K562 (cell line): ENCODE measurements around the gene CELA3B. TPM values are rescaled to one million over a fixed set of nuclear protein-coding genes. Genes with fewer than 3 reads are reported as not detected.
A peak's percentile ranks its signal among the peaks of the same experiment; 100 is the strongest.

Source experiments
- CEBPG ChIP-seq, 3 experiments: fragments of 200-800 bp in 1 of 3; sonication (Bioruptor generic) in 1 of 3; sonication (generic) in 1 of 3; formaldehyde crosslinking in 1 of 3; IDR thresholded peaks in 2 of 3; conservative IDR thresholded peaks in 1 of 3; 2 replicates each; pipeline versions ENCODE4 v1.6.1 to v1.8.0; 2016 to 2022; ENCODE audit warnings: missing compliant biosample characterization in 2 of 3, missing genetic modification characterization in 2 of 3, mild to moderate bottlenecking in 1 of 3, missing genetic modification reagents in 1 of 3
- CXXC5 ChIP-seq: fragments of 250-450 bp; sonication (Bioruptor Pico); IDR thresholded peaks from 2 replicates; pipeline ENCODE4 v1.8.0; 2022; ENCODE audit warnings: inconsistent platforms, mild to moderate bottlenecking, moderate library complexity
- GATAD2A ChIP-seq: fragments of 450-650 bp; IDR thresholded peaks from 2 replicates; pipeline ENCODE4 v1.6.1; 2017
- HLTF ChIP-seq: fragments of 450-650 bp; IDR thresholded peaks from 2 replicates; pipeline ENCODE4 v1.6.1; 2016
- KAT2B ChIP-seq: IDR thresholded peaks from one replicate; pipeline ENCODE4 v1.6.1; 2012; ENCODE audit warnings: low read depth, mild to moderate bottlenecking, control low read depth, inconsistent platforms, low read length, moderate library complexity
- KLF10 ChIP-seq: fragments of 250-450 bp; sonication (Bioruptor Pico); IDR thresholded peaks from 2 replicates; pipeline ENCODE4 v1.6.1; 2021; ENCODE audit warnings: matching md5 sums
- MCM7 ChIP-seq, 2 experiments: fragments of 450-650 bp; IDR thresholded peaks; 2 replicates each; pipeline ENCODE4 v1.6.1; 2016 to 2018
- NCOR1 ChIP-seq: fragments of 450-650 bp; IDR thresholded peaks from 2 replicates; pipeline ENCODE4 v1.6.1; 2016; ENCODE audit warnings: mild to moderate bottlenecking, moderate library complexity
- NR3C1 ChIP-seq: sonication (generic); formaldehyde crosslinking; IDR thresholded peaks from 2 replicates; pipeline ENCODE4 v1.8.1; 2022; ENCODE audit warnings: missing genetic modification reagents
- PHF21A ChIP-seq: fragments of 450-650 bp; IDR thresholded peaks from 2 replicates; pipeline ENCODE4 v1.6.1; 2017; ENCODE audit warnings: low read depth, borderline replicate concordance
- PPARD ChIP-seq: fragments of 250-450 bp; sonication (Bioruptor Pico); IDR thresholded peaks from 2 replicates; pipeline ENCODE4 v1.8.0; 2022; ENCODE audit warnings: inconsistent platforms, mild to moderate bottlenecking, moderate library complexity
- RFX7 ChIP-seq: fragments of 250-450 bp; sonication (Bioruptor Pico); IDR thresholded peaks from 2 replicates; pipeline ENCODE4 v1.5.1; 2021; ENCODE audit warnings: mild to moderate bottlenecking
- SREBF1 ChIP-seq: fragments of 150-350 bp; IDR thresholded peaks from 2 replicates; pipeline ENCODE4 v1.6.1; 2014; ENCODE audit warnings: antibody characterized with exemption, low read depth, low read length, borderline replicate concordance
- YY1 ChIP-seq, 3 experiments: IDR thresholded peaks; 2 replicates each; pipeline ENCODE4 v1.6.1; 2011; ENCODE audit warnings: low read length in 2 of 3, mild to moderate bottlenecking in 2 of 3, moderate library complexity in 2 of 3, borderline replicate concordance in 1 of 3, control low read depth in 1 of 3, low read depth in 1 of 3; ENCODE audit not compliant: insufficient read depth in 3 of 3, insufficient replicate concordance in 2 of 3, control insufficient read depth in 1 of 3, insufficient read length in 1 of 3; ENCODE audit errors: extremely low read depth in 1 of 3
- ZBTB17 ChIP-seq: fragments of 450-650 bp; formaldehyde crosslinking; IDR thresholded peaks from 2 replicates; pipeline ENCODE4 v1.4.0; 2020; ENCODE audit warnings: mild to moderate bottlenecking
- ZKSCAN8 ChIP-seq: fragments of 200-800 bp; sonication (Bioruptor generic); IDR thresholded peaks from 2 replicates; pipeline ENCODE4 v1.6.1; 2016; ENCODE audit warnings: missing genetic modification characterization, missing compliant biosample characterization
- ZNF239 ChIP-seq: fragments of 250-450 bp; sonication (Bioruptor Pico); IDR thresholded peaks from 2 replicates; pipeline ENCODE4 v1.4.0; 2020; ENCODE audit warnings: mild to moderate bottlenecking
- ZNF354B ChIP-seq: fragments of 250-450 bp; sonication (Bioruptor Pico); IDR thresholded peaks from 2 replicates; pipeline ENCODE4 v1.4.0; 2020
- ZNF717 ChIP-seq: fragments of 250-450 bp; sonication (Bioruptor Pico); IDR thresholded peaks from 2 replicates; pipeline ENCODE4 v1.5.0; 2021
- polyA plus RNA-seq, 8 experiments: library from polyadenylated mRNA; depleted of rRNA in 4 of 8; stranded (reverse) in 5 of 8; unstranded in 3 of 8; fragments of >200 nt; fragmentation: Nextera tagmentation in 2 of 8; fragmentation: Illumina TruSeq in 1 of 8; extraction: Ambion mirVana in 2 of 8; extraction: Trizol in 1 of 8; gene quantifications; 2 replicates each; pipeline versions ENCODE4 v1.2.1 to v1.2.3, GENCODE V29; 2011 to 2014; ENCODE audit warnings: inconsistent platforms in 1 of 8, missing spikeins in 1 of 8
- total RNA-seq, 7 experiments: library from RNA; depleted of rRNA in 6 of 7; stranded (reverse); fragments of >200 nt in 6 of 7; fragmentation: Illumina TruSeq in 2 of 7; extraction: Trizol in 2 of 7; gene quantifications; 2 replicates each; pipeline versions ENCODE4 v1.2.1 to v1.2.3, GENCODE V29; 2011 to 2021; ENCODE audit warnings: low replicate concordance in 1 of 7
- TF ChIP-seq, protein P1 (sequence below): fragments of 450-650 bp; formaldehyde crosslinking; IDR thresholded peaks from 2 replicates; pipeline ENCODE4 v1.4.0; 2020; ENCODE audit warnings: mild to moderate bottlenecking, moderate library complexity
- TF ChIP-seq, protein P2 (sequence below): fragments of 450-650 bp; IDR thresholded peaks from 2 replicates; pipeline ENCODE4 v1.6.1; 2016; ENCODE audit warnings: borderline replicate concordance
- TF ChIP-seq, protein P3 (sequence below): fragments of 450-650 bp; IDR thresholded peaks from 2 replicates; pipeline ENCODE4 v1.6.1; 2016; ENCODE audit warnings: low read depth, mild to moderate bottlenecking, moderate library complexity
- TF ChIP-seq, protein P4 (sequence below): sonication (generic); formaldehyde crosslinking; IDR thresholded peaks from 2 replicates; pipeline ENCODE4 v1.8.1; 2023; ENCODE audit warnings: mild to moderate bottlenecking, missing genetic modification reagents

The CELA3B gene
- total and polyA plus RNA-seq, 9 of the 15 experiments (the other 6 are each of a cell fraction or from before 2014, with no cell fraction given), result 3.1 TPM; not detected in 8

DNA sequence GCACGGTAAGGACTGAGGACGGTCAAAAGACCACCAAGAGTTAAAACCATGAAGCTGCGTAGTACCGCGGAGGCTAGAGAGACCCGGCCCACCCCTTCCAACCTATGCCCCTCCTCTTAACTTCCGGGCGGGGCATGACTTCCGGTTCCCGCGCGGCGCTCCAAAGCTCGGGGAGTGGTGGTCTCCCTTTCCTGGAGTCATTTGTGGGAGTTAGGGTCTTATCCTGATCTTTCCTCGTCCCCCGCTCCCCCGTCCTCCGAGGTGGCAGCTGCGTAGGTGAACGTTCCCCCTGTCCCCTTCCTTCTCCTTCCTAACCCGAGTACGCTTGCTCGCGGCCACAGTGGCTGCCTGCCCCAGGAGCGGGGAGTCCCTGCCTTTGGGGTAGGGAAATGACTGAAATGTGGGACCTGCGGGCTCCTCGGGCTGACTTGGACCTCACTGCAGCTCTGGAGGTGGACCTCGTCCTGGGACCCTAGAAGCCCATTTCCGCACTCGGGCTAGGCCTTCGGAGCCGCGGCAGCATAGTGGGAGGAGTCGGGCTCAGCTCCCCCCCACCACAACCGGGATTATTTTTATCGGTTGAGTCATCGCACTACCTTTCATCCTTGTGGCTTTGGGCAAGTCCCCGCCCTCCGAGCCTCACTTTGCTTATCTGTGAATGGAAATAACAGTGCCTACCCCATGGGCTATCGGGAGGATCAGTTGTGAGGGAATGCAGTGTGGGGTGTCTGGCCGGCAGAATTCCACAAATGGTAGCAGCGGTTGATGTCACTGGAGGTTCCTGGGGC is 48.7 kb downstream of the CELA3B start (continued):
- TF ChIP-seq, protein P1, sequence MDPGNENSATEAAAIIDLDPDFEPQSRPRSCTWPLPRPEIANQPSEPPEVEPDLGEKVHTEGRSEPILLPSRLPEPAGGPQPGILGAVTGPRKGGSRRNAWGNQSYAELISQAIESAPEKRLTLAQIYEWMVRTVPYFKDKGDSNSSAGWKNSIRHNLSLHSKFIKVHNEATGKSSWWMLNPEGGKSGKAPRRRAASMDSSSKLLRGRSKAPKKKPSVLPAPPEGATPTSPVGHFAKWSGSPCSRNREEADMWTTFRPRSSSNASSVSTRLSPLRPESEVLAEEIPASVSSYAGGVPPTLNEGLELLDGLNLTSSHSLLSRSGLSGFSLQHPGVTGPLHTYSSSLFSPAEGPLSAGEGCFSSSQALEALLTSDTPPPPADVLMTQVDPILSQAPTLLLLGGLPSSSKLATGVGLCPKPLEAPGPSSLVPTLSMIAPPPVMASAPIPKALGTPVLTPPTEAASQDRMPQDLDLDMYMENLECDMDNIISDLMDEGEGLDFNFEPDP (CRISPR knock-in tag), result peak; percentile 33; the same call in 1 of the 2 replicates
- TF ChIP-seq GATAD2A (0 out of 2 replicates have a peak, but pooled peaks have one; percentile 68), ZNF239 (CRISPR knock-in tag) (no peak), CEBPG (CRISPR knock-in tag; IDR thresholded peaks at IDR 0.05) (no peak), CEBPG (tag; conservative IDR thresholded peaks at IDR 0.05 in 1 of 2, IDR thresholded peaks at IDR 0.05 in 1 of 2) (no peak; a peak in 1 of 4 replicates), PPARD (no peak), HLTF (peak; percentile 12), NCOR1 (peak; percentile 65), YY1 (IDR thresholded peaks at IDR 0.05; ENCODE audit: borderline replicate concordance in 1 of 3, control insufficient read depth in 1 of 3, extremely low read depth in 1 of 3, insufficient read depth in 3 of 3, insufficient read length in 1 of 3, insufficient replicate concordance in 2 of 3, low read depth in 1 of 3, low read length in 2 of 3) (peak in 2 of 3 experiments; percentile 27 to 81), MCM7 (IDR thresholded peaks at IDR 0.05) (no peak), ZBTB17 (CRISPR knock-in tag) (peak; percentile 74; the same call in 1 of the 2 replicates), KLF10 (CRISPR knock-in tag) (no peak), PHF21A (no peak), SREBF1 (no peak), ZKSCAN8 (peak; percentile 80; the same call in 1 of the 2 replicates), NR3C1 (CRISPR knock-in tag) (no peak), KAT2B (peak; percentile 27), ZNF354B (CRISPR knock-in tag) (no peak), RFX7 (CRISPR knock-in tag) (no peak), CXXC5 (CRISPR knock-in tag) (peak; percentile 59; the same call in 1 of the 2 replicates), ZNF717 (CRISPR knock-in tag) (peak; percentile 86; the same call in 1 of the 2 replicates)
- TF ChIP-seq, protein P2, sequence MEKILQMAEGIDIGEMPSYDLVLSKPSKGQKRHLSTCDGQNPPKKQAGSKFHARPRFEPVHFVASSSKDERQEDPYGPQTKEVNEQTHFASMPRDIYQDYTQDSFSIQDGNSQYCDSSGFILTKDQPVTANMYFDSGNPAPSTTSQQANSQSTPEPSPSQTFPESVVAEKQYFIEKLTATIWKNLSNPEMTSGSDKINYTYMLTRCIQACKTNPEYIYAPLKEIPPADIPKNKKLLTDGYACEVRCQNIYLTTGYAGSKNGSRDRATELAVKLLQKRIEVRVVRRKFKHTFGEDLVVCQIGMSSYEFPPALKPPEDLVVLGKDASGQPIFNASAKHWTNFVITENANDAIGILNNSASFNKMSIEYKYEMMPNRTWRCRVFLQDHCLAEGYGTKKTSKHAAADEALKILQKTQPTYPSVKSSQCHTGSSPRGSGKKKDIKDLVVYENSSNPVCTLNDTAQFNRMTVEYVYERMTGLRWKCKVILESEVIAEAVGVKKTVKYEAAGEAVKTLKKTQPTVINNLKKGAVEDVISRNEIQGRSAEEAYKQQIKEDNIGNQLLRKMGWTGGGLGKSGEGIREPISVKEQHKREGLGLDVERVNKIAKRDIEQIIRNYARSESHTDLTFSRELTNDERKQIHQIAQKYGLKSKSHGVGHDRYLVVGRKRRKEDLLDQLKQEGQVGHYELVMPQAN, result peak; percentile 75
- TF ChIP-seq, protein P3, sequence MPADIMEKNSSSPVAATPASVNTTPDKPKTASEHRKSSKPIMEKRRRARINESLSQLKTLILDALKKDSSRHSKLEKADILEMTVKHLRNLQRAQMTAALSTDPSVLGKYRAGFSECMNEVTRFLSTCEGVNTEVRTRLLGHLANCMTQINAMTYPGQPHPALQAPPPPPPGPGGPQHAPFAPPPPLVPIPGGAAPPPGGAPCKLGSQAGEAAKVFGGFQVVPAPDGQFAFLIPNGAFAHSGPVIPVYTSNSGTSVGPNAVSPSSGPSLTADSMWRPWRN, result peak; percentile 56; the same call in 1 of the 2 replicates
- TF ChIP-seq, protein P4, sequence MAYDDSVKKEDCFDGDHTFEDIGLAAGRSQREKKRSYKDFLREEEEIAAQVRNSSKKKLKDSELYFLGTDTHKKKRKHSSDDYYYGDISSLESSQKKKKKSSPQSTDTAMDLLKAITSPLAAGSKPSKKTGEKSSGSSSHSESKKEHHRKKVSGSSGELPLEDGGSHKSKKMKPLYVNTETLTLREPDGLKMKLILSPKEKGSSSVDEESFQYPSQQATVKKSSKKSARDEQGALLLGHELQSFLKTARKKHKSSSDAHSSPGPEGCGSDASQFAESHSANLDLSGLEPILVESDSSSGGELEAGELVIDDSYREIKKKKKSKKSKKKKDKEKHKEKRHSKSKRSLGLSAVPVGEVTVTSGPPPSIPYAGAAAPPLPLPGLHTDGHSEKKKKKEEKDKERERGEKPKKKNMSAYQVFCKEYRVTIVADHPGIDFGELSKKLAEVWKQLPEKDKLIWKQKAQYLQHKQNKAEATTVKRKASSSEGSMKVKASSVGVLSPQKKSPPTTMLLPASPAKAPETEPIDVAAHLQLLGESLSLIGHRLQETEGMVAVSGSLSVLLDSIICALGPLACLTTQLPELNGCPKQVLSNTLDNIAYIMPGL, result peak; percentile 91
